HG02588 (cell line): ENCODE results near the gene HS2ST1.
"Not testable (repeated sequence)": the region's sequence is repeated elsewhere in the genome, so short reads cannot be mapped to it uniquely, and the experiment has no call there.

Experiments
- ATAC-seq: cut with Tn5 transposase; IDR thresholded peaks from one replicate; pipeline ENCODE4 v1.9.1; 2021; ENCODE audit warnings: mild to moderate bottlenecking, moderate library complexity; ENCODE audit not compliant: unreplicated experiment

HS2ST1 gene

DNA sequence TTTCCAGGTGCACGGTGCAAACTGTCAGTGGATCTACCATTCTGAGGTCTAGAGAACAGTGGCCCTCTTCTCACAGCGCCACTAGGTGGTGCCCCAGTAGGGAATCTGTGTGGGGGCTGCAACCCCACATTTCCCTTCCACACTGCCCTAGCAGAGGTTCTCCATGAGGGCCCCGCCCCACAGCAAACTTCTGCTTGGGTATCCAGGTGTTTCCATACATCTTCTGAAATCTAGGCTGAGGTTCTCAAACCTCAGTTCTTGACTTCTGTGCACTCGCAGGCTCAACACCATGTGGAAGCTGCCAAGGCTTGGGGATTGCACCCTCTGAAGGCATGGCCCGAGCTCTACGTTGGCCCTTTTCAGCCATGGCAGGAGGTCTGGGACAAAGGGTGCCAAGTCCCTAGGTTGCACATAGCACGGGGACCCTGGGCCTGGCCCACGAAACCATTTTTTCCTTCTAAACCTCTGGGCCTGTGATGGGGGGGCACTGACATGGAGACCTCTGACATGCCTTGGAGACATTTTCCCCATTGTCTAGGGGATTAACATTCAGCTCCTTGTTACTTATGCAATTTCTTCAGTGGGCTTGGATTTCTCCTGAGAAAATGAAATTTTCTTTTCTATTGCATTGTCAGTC, 10.0 kb downstream of the HS2ST1 start:
- ATAC-seq = no peak

GRCh38 chr1:86925742-86926141, 11.3 kb downstream of the HS2ST1 start:
- no peak for ATAC-seq

DNA sequence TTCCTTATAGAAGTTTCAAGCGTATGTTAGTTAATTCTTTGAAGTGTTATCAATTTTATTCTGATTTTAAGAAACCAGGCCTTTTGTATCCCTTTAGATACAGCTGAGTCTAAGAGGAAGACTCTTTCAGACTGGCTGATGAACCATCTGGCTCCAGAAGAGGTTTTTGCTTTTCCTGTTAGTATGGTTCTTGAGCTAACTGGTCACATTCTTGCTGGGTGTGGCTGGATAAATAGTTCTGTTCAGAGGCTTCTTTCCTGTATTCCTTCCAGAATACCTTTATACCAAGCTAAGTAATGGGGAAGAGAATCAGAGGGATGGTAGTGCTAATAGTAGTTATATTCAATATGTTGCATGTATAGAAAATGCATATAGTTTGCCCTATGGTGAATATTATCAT, 12.4 kb downstream of the HS2ST1 start:
- ATAC-seq = no peak

DNA sequence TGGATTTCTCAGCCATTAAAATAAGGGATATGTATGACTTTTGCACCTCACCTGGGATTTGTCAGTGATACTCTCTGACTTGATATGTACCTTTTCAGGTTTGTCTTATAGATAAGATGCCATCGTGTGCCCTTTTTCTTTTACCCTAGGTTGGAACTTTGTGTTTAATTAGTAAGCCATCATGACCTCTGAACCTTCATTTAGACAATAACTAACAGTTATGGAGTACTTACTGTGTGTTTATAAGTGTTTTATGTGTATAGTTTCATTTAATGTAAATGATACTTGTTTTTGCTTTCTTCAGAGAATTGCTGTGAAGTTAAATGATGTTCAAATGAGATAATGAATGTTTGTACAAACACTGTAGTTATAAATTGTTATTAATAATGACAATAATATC, 14.4 kb downstream of the HS2ST1 start:
- ATAC-seq = no peak

DNA sequence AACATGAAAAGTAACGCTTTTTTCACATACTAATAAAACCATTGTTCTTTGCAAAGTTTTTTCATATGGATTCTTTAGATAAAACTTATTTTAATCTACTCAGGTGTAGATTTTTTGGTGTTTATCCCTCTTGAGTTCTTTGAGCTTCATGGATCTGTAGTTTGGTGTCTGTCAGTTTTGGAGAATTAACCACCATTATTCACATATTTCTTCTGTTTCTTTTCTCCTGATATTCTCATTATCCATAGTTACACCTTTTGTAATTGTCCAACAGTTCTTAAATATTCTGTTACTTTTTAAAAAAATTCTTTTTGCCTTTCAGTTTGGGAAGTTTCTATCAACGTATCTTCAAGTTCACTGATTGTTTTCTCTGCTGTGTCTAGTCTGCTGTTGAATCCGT, 18.6 kb downstream of the HS2ST1 start:
- no peak for ATAC-seq

- ATAC-seq = no peak
These were observed 19.3 kb downstream of the HS2ST1 start for GRCh38 chr1:86933562-86934377.

- ATAC-seq = no peak
These were observed 24.0 kb downstream of the HS2ST1 start for GRCh38 chr1:86938450-86938849.

GRCh38 chr1:86938855-86939254, 24.4 kb downstream of the HS2ST1 start:
- no peak for ATAC-seq

DNA sequence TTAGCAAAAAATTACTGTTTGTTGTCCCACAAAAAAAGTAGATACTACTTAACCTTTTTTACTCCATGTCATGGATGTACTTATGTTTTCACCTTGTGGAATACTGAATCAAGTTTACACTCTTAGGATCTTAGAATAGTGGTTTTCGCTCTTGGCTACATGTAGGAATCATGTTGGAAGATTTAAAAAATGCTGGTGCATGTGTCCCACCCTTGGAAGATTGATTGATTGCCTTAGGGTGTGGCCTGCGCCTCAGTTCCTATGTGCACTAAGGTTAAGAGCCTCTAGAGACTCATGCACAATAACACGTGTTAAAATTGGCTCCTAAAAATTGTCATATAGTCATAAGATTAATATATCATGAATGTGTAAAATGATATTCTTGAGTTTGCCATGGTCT, 25.0 kb downstream of the HS2ST1 start:
- ATAC-seq = no peak

DNA sequence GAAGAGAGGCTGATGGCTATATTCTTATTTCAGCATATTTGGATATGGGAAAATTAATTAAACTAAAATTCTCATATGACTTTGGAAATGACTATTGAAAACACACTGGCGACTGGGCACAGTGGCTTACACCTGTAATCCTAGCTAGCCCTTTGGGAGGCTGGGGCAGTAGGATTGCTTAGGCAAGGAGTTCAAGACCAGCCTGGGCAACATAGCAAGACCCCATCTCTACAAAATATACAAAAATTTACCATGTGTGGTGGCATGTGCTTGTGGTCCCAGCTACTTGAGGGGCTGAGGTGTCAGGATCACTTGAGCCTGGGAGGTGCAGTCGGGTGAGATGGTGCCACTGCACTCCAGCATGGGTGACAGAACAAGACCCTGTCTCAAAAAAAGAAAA, 26.2 kb downstream of the HS2ST1 start:
- ATAC-seq = no peak

DNA sequence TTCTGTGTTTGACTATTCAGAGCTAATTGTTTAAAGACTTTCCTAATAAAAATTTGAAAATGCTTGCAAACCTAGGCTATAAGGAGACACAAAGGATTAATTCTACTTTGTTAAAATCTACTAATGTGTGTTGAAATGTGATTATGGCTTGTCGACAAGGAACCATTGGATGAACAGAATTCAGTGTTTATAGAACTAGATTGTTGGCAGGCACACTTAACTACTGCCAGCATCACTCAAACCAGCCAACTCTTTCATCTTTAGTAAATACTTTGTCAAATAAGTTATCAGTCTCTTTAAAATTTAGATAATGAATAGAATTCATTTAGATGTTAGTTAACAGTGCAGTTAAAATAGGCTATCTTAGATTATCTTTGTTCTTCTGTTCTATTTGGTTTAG, 27.6 kb downstream of the HS2ST1 start:
- ATAC-seq = no peak

GRCh38 chr1:86942743-86943142, 28.3 kb downstream of the HS2ST1 start:
- no peak for ATAC-seq

- ATAC-seq = no peak
These were observed 33.8 kb downstream of the HS2ST1 start for GRCh38 chr1:86948212-86948611.

DNA sequence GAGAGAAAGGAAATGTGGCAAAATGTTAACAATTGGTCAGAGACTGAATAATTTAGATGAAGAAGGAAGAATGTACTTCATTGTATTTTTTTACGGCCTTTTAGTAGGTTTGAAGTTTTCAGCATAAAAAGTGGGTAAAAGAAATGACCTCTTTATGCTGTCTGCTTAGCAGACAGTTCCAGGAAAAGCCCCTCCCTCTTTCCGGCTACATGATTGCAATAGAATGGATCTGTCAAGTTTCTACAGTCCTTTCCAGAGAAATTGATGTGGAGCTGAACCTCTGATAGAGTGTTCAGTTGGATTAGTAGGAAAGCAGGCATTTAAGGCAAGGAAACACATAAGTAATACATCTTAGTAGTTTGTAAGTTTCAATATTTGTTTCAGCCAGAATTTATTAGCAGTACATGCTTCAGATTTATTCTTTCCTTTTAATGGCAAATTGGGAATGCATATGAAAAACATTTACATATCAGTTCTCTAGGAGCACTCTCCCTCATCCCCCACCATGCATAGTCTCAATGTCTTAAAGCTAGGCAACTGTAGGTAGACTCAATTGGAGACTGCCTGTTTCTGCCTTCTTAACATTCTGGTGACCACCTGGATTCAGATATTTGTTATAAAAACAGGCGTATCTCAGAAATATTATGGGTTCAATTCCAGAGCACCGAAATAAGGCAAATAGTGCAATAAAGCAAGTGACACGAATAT, 36.4 kb downstream of the HS2ST1 start:
- no peak for ATAC-seq

DNA sequence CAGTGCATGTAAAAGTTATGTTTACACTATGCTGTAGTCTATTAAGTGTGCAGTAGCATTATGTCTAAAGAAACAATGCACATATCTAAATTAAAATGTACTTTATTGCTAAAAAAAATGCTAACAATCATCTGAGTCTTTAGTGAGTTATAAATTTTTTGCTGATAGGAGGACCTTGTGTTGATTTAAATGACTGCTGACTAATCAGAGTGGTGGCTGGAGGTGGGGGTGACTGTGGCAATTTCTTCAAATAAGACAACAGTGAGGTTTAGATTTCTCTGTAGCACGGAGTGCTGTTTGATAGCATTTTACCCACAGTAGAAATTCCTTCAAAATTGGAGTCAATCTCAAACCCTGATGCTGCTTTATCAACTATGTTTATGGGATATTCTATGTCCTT, 37.0 kb downstream of the HS2ST1 start:
- no peak for ATAC-seq

DNA sequence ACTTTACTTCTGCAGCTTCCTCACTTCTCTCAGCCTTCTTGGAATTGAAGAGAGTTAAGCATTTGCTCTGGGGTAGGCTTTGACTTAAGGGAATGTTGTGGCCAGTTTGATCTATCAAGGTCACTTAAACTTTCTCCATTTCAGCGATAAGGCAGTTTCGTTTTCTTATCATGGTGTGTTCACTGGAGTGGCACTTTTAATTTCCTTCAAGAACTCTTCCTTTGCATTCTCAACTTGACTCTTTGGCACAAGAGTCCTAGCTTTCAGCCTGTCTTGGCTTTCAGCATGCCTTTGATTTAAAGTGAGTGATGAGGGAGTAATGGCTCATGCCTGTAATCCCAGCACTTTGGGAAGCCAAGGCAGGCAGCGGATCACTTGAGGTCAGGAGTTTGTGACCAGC, 38.7 kb downstream of the HS2ST1 start:
- ATAC-seq = no peak

GRCh38 chr1:86955678-86956077, 41.2 kb downstream of the HS2ST1 start:
- no peak for ATAC-seq

- ATAC-seq = no peak
These were observed 41.8 kb downstream of the HS2ST1 start for GRCh38 chr1:86956221-86956620.

DNA sequence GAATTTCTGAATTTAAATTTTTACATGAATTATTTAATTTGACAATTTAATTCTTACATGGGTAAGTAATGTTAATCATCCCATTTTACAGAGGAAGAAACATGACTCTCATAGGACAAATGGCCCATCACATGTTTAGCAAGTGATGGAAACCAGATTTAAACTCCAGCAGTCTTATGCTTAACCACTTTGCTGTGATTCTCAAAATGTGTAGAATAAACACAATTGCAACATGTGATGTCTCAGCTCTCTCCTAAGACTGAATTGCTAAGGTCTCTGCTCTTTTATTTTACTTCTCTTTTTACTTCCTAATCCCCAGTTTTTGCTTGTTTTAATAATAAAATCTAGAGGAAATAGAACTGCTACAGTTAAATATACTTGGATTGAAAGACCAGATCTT, 42.8 kb downstream of the HS2ST1 start:
- ATAC-seq = no peak

DNA sequence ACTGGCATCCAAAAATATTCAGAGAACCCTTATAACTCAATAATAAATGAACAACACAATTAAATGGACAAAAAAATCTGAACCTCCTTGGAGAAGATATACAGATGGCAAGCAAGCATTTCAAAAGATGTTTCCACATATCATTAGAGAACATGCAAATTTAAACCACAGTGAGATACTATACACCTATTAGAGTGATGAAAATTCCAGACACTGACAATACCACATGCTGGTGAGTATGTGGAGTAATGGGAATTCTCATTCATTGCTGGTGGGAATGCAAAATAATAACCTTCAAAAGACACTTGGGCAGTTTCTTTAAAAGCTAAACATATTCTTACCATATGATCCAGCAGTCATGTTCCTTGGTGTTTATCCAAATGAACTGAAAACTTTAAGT, 46.1 kb downstream of the HS2ST1 start:
- ATAC-seq = no peak

DNA sequence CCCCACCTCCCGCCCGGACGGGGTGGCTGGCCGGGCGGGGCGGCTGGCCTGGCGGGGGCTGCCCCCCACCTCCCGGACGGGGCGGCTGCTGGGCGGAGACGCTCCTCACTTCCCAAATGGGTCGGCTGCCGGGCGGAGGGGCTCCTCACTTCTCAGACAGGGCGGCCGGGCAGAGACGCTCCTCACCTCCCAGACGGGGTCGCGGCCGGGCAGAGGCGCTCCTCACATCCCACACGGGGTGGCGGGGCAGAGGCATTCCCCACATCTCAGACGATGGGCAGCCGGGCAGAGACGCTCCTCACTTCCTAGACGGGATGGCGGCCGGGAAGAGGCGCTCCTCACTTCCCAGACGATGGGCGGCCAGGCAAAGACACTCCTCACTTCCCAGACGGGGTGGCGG, 49.4 kb downstream of the HS2ST1 start:
- ATAC-seq = not testable (repeated sequence)
